ENCODE data around the gene DIRAS1. TPM values are rescaled to one million over a fixed set of nuclear protein-coding genes. Genes with fewer than 3 reads are reported as not detected.

DIRAS1 gene
- total and polyA plus RNA-seq, 2 of the 4 experiments (the other 2 are of a cell fraction): 1.4 to 10.3 TPM

DNA sequence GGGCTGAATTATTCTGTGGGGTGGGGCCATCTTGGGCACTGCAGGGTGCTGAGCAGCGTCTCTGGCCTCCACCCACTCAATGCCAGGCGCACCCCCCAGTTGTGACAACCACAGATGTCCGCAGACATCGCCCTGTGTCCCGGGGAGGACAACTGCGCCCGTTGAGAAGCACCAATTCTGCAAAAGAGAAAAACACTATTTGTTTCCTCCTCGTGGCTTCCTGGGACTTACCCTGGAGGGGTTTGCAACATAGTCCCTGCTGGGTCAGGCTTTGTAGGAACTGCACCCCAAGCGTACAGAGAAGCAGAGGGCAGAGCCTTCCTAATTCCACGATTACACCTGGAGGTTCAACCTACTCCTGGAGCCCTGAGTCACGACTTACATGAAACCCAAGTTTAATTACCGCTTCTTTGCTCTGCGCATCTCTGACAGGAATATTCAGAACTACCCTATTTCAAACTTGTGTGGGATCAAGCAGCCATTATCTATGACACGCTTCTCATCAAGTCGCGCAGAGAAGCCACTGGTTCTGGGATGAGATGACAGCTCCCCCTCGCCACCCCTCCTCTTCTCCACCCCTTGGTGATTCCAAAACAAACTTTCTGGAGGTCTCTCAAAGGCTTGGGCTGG is 29.8 kb upstream of the DIRAS1 start:
- Histone ChIP-seq H3K14ac (replicated peaks; ENCODE audit: low read depth, low read length) (no peak overlapping the region), H3K56ac (ENCODE audit: extremely low read depth, insufficient read depth, low read length) (no peak overlapping the region), H3K4me2 (ENCODE audit: low read depth, low read length) (no peak overlapping the region), H4K91ac (ENCODE audit: insufficient read depth, low read depth, low read length) (no peak overlapping the region), H4K20me1 (ENCODE audit: insufficient read depth, low read length) (no peaks in the 10 kb centered on the region), H3K4ac (ENCODE audit: low read depth, low read length) (no peak overlapping the region), H2BK15ac (ENCODE audit: low read depth, low read length) (no peak overlapping the region), H3K79me1 (ENCODE audit: low read depth in 1 of 2, low read length in 2 of 2) (no peaks in the 10 kb centered on the region; a peak in 1 of 4 replicates), H3K9me3 (ENCODE audit: control insufficient read depth, insufficient read depth, low read length) (no peaks in the 10 kb centered on the region), H3K9me1 (ENCODE audit: insufficient read depth, low read length) (no peaks in the 10 kb centered on the region), H4K5ac (ENCODE audit: low read depth, low read length) (no peak overlapping the region), H2BK120ac (ENCODE audit: low read depth, low read length) (no peak overlapping the region), H2AFZ (replicated peaks; ENCODE audit: low read length, poor library complexity) (no peak overlapping the region), H3K9ac (ENCODE audit: low read depth, low read length) (no peak overlapping the region), H4K8ac (ENCODE audit: low read depth in 2 of 2, low read length in 2 of 2) (no peak overlapping the region), H3K27ac (ENCODE audit: insufficient read depth, low read length) (no peak overlapping the region), H3K36me3 (ENCODE audit: control insufficient read depth, insufficient read depth, low read length) (peaks cover 22% of the 10 kb centered on the region), H2BK5ac (ENCODE audit: low read depth, low read length, poor library complexity, severe bottlenecking) (no peak overlapping the region), H2AK9ac (replicated peaks; ENCODE audit: low read depth, low read length, poor library complexity) (no peak overlapping the region), H3K18ac (ENCODE audit: low read depth, low read length) (no peak overlapping the region), H3K4me3 (ENCODE audit: insufficient read depth, low read depth, low read length) (no peak overlapping the region), H2AK5ac (ENCODE audit: low read depth, low read length) (no peak overlapping the region), H3K27me3 (ENCODE audit: control insufficient read depth, insufficient read depth, low read length) (peaks cover 1% of the 10 kb centered on the region; the same call in 1 of the 2 replicates), H2BK20ac (ENCODE audit: low read depth, low read length) (no peak overlapping the region), H3K23ac (ENCODE audit: low read depth, low read length) (no peak overlapping the region), H3K4me1 (ENCODE audit: control insufficient read depth, insufficient read depth, low read length) (no peaks in the 10 kb centered on the region)
- in situ Hi-C loops (cut with MboI; ENCODE audit: low sequenced_read_pairs): no loop called here
- ChIA-PET POLR2A (ENCODE audit: unreplicated experiment) (no interaction called here), CTCF (interaction anchor here (3.2 kb wide), 1 partner anchor 102 kb away, joined by 28 read pairs; no protein-coding TSS in a partner anchor)
- TF ChIP-seq, protein P1, sequence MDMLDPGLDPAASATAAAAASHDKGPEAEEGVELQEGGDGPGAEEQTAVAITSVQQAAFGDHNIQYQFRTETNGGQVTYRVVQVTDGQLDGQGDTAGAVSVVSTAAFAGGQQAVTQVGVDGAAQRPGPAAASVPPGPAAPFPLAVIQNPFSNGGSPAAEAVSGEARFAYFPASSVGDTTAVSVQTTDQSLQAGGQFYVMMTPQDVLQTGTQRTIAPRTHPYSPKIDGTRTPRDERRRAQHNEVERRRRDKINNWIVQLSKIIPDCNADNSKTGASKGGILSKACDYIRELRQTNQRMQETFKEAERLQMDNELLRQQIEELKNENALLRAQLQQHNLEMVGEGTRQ (IDR thresholded peaks at IDR 0.05; ENCODE audit: low read depth, low read length): no peak
- TF ChIP-seq FOS (IDR thresholded peaks at IDR 0.05; ENCODE audit: low read depth, low read length): no peak
- no peak for TF ChIP-seq RCOR1 (IDR thresholded peaks at IDR 0.05; ENCODE audit: insufficient replicate concordance, low read length)
- no peak for TF ChIP-seq RFX5 (IDR thresholded peaks at IDR 0.05; ENCODE audit: low read depth, low read length)
- TF ChIP-seq NFE2L2 (IDR thresholded peaks at IDR 0.05; ENCODE audit: low read depth, low read length): no peak
- TF ChIP-seq, protein P2, sequence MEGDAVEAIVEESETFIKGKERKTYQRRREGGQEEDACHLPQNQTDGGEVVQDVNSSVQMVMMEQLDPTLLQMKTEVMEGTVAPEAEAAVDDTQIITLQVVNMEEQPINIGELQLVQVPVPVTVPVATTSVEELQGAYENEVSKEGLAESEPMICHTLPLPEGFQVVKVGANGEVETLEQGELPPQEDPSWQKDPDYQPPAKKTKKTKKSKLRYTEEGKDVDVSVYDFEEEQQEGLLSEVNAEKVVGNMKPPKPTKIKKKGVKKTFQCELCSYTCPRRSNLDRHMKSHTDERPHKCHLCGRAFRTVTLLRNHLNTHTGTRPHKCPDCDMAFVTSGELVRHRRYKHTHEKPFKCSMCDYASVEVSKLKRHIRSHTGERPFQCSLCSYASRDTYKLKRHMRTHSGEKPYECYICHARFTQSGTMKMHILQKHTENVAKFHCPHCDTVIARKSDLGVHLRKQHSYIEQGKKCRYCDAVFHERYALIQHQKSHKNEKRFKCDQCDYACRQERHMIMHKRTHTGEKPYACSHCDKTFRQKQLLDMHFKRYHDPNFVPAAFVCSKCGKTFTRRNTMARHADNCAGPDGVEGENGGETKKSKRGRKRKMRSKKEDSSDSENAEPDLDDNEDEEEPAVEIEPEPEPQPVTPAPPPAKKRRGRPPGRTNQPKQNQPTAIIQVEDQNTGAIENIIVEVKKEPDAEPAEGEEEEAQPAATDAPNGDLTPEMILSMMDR (conservative IDR thresholded peaks at IDR 0.05; ENCODE audit: low read depth, low read length): no peak
- TF ChIP-seq, protein P3, sequence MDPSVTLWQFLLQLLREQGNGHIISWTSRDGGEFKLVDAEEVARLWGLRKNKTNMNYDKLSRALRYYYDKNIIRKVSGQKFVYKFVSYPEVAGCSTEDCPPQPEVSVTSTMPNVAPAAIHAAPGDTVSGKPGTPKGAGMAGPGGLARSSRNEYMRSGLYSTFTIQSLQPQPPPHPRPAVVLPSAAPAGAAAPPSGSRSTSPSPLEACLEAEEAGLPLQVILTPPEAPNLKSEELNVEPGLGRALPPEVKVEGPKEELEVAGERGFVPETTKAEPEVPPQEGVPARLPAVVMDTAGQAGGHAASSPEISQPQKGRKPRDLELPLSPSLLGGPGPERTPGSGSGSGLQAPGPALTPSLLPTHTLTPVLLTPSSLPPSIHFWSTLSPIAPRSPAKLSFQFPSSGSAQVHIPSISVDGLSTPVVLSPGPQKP (IDR thresholded peaks at IDR 0.05; ENCODE audit: borderline replicate concordance, low read depth, low read length): no peak
- no peak for TF ChIP-seq MXI1 (IDR thresholded peaks at IDR 0.05; ENCODE audit: borderline replicate concordance, low read depth, low read length)
- no peak for TF ChIP-seq BHLHE40 (IDR thresholded peaks at IDR 0.05; ENCODE audit: low read depth, low read length)
- no peak for TF ChIP-seq CHD1 (IDR thresholded peaks at IDR 0.05; ENCODE audit: low read depth, low read length)
- TF ChIP-seq MAFK (IDR thresholded peaks at IDR 0.05; ENCODE audit: low read depth, low read length): no peak
- no peak for TF ChIP-seq MAZ (IDR thresholded peaks at IDR 0.05; ENCODE audit: borderline replicate concordance, low read depth, low read length)
- no peak for TF ChIP-seq CEBPB (IDR thresholded peaks at IDR 0.05; ENCODE audit: low read depth, low read length)
- TF ChIP-seq RAD21 (IDR thresholded peaks at IDR 0.05; ENCODE audit: low read length): no peak
- dilution Hi-C loops (cut with HindIII; ENCODE audit: low sequenced_read_pairs, unreplicated experiment): no loop called here
- ATAC-seq (ENCODE audit: low read depth) (no peak), DNase-seq (no peak)
- 78% methylated on average over 9 of the region's 17 CpGs; no CpG with 5 or more reads in 1 of the 2 experiments for WGBS, 2 experiments (ENCODE audit: extremely low coverage in 2 of 2, insufficient read length in 1 of 2)
- no TSS peak for BruUV-seq (replicated peaks)
- intact Hi-C loops (cut with micrococcal nuclease): no loop called here
